SK-N-SH (cell line): ENCODE results near the gene SIL1. TPM values are rescaled to one million over a fixed set of nuclear protein-coding genes. Genes with fewer than 3 reads are reported as not detected.
A peak's percentile ranks its signal among the peaks of the same experiment; 100 is the strongest.

Source experiments
- CTCF ChIA-PET: fragments of 300-600, 350-600 bp; formaldehyde crosslinking; extraction: SDS; loops from one replicate; lab custom pipeline; 2021; lab: Yijun Ruan, JAX
- POLR2A ChIA-PET: fragments of 350-600 bp; sonication (Branson Sonifier 250); formaldehyde crosslinking; extraction: SDS; loops from one replicate; lab custom pipeline; 2020; ENCODE audit warnings: antibody characterized with exemption, inconsistent platforms; lab: Yijun Ruan, JAX
- DNase-seq: peaks from one replicate; pipeline ENCODE4 v3.0.0; 2012
- H2AFZ ChIP-seq: fragments of 200-600 bp; sonication (generic); 2 replicates; pipeline ENCODE4 v1.8.1; 2016; ENCODE audit warnings: antibody characterized with exemption, mild to moderate bottlenecking, low read depth
- H3F3A ChIP-seq: fragments of 200-600 bp; sonication (generic); replicated peaks from 2 replicates; pipeline ENCODE3; 2016; ENCODE audit warnings: antibody characterized with exemption, mild to moderate bottlenecking; ENCODE audit not compliant: insufficient read depth
- H3K27ac ChIP-seq, 2 experiments: fragments of 200-500 bp in 1 of 2; fragments of 200-600 bp in 1 of 2; sonication (Bioruptor generic) in 1 of 2; sonication (generic), shearing (Covaris generic) in 1 of 2; 2 replicates each; pipeline versions ENCODE4 v1.5.1 to v1.6.1; 2014 to 2016; ENCODE audit warnings: low read depth in 2 of 2, inconsistent platforms in 1 of 2, low read length in 1 of 2, mild to moderate bottlenecking in 1 of 2, mixed read lengths in 1 of 2
- H3K27me3 ChIP-seq: fragments of 200-600 bp; sonication (generic), shearing (Covaris generic); 2 replicates; pipeline ENCODE4 v1.6.1; 2016; ENCODE audit warnings: mixed run types; ENCODE audit not compliant: insufficient read depth
- H3K36me3 ChIP-seq, 2 experiments: fragments of 200-500 bp in 1 of 2; fragments of 200-600 bp in 1 of 2; sonication (Bioruptor generic) in 1 of 2; sonication (generic) in 1 of 2; replicated peaks in 1 of 2; 2 replicates each; pipeline versions ENCODE3 to v1.5.1; 2014 to 2016; ENCODE audit warnings: low read length in 1 of 2, mild to moderate bottlenecking in 1 of 2; ENCODE audit not compliant: insufficient read depth in 2 of 2, control insufficient read depth in 1 of 2
- H3K4me1 ChIP-seq, 2 experiments: fragments of 200-500 bp in 1 of 2; fragments of 200-600 bp in 1 of 2; sonication (Bioruptor generic) in 1 of 2; sonication (generic), shearing (Covaris generic) in 1 of 2; 2 replicates each; pipeline versions ENCODE4 v1.5.1 to v1.6.1; 2014 to 2016; ENCODE audit warnings: low read depth in 1 of 2, low read length in 1 of 2, mixed run types in 1 of 2; ENCODE audit not compliant: insufficient read depth in 2 of 2, control insufficient read depth in 1 of 2
- H3K4me2 ChIP-seq: fragments of 200-600 bp; sonication (generic), shearing (Covaris generic); 2 replicates; pipeline ENCODE4 v1.6.1; 2017; ENCODE audit warnings: mixed run types
- H3K4me3 ChIP-seq, 2 experiments: fragments of 200-500 bp in 1 of 2; fragments of 200-600 bp in 1 of 2; sonication (Bioruptor generic) in 1 of 2; sonication (generic), shearing (Covaris generic) in 1 of 2; 2 replicates each; pipeline versions ENCODE4 v1.5.1 to v1.8.1; 2014 to 2016; ENCODE audit warnings: low read depth in 2 of 2, inconsistent platforms in 1 of 2, low read length in 1 of 2, mild to moderate bottlenecking in 1 of 2, mixed read lengths in 1 of 2, moderate library complexity in 1 of 2
- H3K79me2 ChIP-seq: fragments of 200-600 bp; sonication (generic); 2 replicates; pipeline ENCODE4 v1.8.1; 2017; ENCODE audit warnings: mild to moderate bottlenecking; ENCODE audit not compliant: insufficient read depth
- H3K9ac ChIP-seq: fragments of 200-600 bp; sonication (generic); 2 replicates; pipeline ENCODE4 v1.6.1; 2017; ENCODE audit warnings: mixed run types
- H3K9me2 ChIP-seq: fragments of 200-600 bp; sonication (generic); 2 replicates; pipeline ENCODE4 v1.6.1; 2017; ENCODE audit warnings: mixed run types
- H3K9me3 ChIP-seq: fragments of 200-600 bp; sonication (generic); 2 replicates; pipeline ENCODE4 v1.6.1; 2017; ENCODE audit warnings: mixed run types, mild to moderate bottlenecking, moderate library complexity
- H4K20me1 ChIP-seq: fragments of 200-600 bp; sonication (generic); 2 replicates; pipeline ENCODE4 v1.6.1; 2017; ENCODE audit warnings: mild to moderate bottlenecking, mixed run types; ENCODE audit not compliant: insufficient read depth
- CHD2 ChIP-seq: fragments of 150-350 bp; IDR thresholded peaks from 2 replicates; pipeline ENCODE4 v1.6.1; 2018; ENCODE audit warnings: low read length; ENCODE audit not compliant: partially characterized antibody
- ELF1 ChIP-seq: IDR thresholded peaks from 2 replicates; pipeline ENCODE4 v1.4.0; 2012
- EP300 ChIP-seq, 2 experiments: IDR thresholded peaks; 2 replicates each; pipeline versions ENCODE4 v1.4.0 to v1.6.1; 2012; ENCODE audit warnings: borderline replicate concordance in 1 of 2, low read depth in 1 of 2, low read length in 1 of 2
- FOSL2 ChIP-seq: IDR thresholded peaks from 2 replicates; pipeline ENCODE4 v1.4.0; 2012; ENCODE audit warnings: low read depth, mild to moderate bottlenecking, moderate library complexity, borderline replicate concordance
- GABPA ChIP-seq: IDR thresholded peaks from 2 replicates; pipeline ENCODE4 v1.4.0; 2012; ENCODE audit warnings: low read depth, mild to moderate bottlenecking
- IRF3 ChIP-seq: fragments of 150-350 bp; IDR thresholded peaks from 2 replicates; pipeline ENCODE4 v1.6.1; 2016; ENCODE audit warnings: mild to moderate bottlenecking, low read depth, low read length
- JUND ChIP-seq: IDR thresholded peaks from 2 replicates; pipeline ENCODE4 v1.4.0; 2012
- MAX ChIP-seq: IDR thresholded peaks from 2 replicates; pipeline ENCODE4 v1.4.0; 2012; ENCODE audit warnings: low read depth
- MXI1 ChIP-seq: IDR thresholded peaks from 2 replicates; pipeline ENCODE4 v1.6.1; 2012; ENCODE audit warnings: mild to moderate bottlenecking, low read depth, low read length, improper control_type of control experiment
- RAD21 ChIP-seq: IDR thresholded peaks from 2 replicates; pipeline ENCODE4 v1.6.1; 2012; ENCODE audit warnings: mild to moderate bottlenecking, low read length
- RXRA ChIP-seq: IDR thresholded peaks from 2 replicates; pipeline ENCODE4 v1.4.0; 2012; ENCODE audit warnings: low read depth, mild to moderate bottlenecking, borderline replicate concordance
- SIN3A ChIP-seq: IDR thresholded peaks from 2 replicates; pipeline ENCODE4 v1.6.1; 2012; ENCODE audit warnings: low read depth, mild to moderate bottlenecking, low read length, moderate library complexity, borderline replicate concordance
- TEAD4 ChIP-seq: IDR thresholded peaks from 2 replicates; pipeline ENCODE4 v1.4.0; 2012; ENCODE audit warnings: mild to moderate bottlenecking, borderline replicate concordance; ENCODE audit not compliant: insufficient read depth
- USF2 ChIP-seq: fragments of 150-350 bp; IDR thresholded peaks from 2 replicates; pipeline ENCODE4 v1.6.1; 2017; ENCODE audit warnings: antibody characterized with exemption, low read length, low read depth, borderline replicate concordance
- ZBTB33 ChIP-seq: IDR thresholded peaks from 2 replicates; pipeline ENCODE4 v1.4.0; 2012; ENCODE audit warnings: low read depth, borderline replicate concordance
- WGBS: methylation state at CpG from one replicate; pipeline ENCODE4 v1.1.6; 2017; ENCODE audit warnings: low lambda C conversion rate; 5-methylcytosine and 5-hydroxymethylcytosine counted together
- polyA plus RNA-seq, 3 experiments: library from polyadenylated mRNA; depleted of rRNA; stranded (reverse); fragments of >200 nt; gene quantifications; 2 replicates each; pipeline ENCODE4 v1.2.3, GENCODE V29; 2012

SIL1 gene
- polyA plus RNA-seq, 1 of the 3 experiments (the other 2 are of a cell fraction), result 25.9 TPM

- Histone ChIP-seq H3K9ac (no peak overlapping the region), H3K27me3 (no peaks in the 10 kb centered on the region), H3K27ac (no peak overlapping the region), H3K9me3 (no peaks in the 10 kb centered on the region), H3K4me3 (no peak overlapping the region), H4K20me1 (no peaks in the 10 kb centered on the region), H2AFZ (no peak overlapping the region), H3K4me2 (no peak overlapping the region), H3K36me3 (peaks cover 0 to 4% of the 10 kb centered on the region in 2 experiments), H3F3A (no peaks in the 10 kb centered on the region), H3K4me1 (peaks cover 0 to 18% of the 10 kb centered on the region in 2 experiments; a peak in 1 of 4 replicates), H3K9me2 (no peaks in the 10 kb centered on the region), H3K79me2 (no peaks in the 10 kb centered on the region)
- no peak for DNase-seq
- ChIA-PET POLR2A (no interaction called here), CTCF (no interaction called here)
- no peak for TF ChIP-seq JUND
- TF ChIP-seq RAD21, result no peak
- TF ChIP-seq CHD2, result no peak
- TF ChIP-seq TEAD4, result no peak
- no peak for TF ChIP-seq MAX
- TF ChIP-seq ELF1, result no peak
- no peak for TF ChIP-seq FOSL2
- no peak for TF ChIP-seq EP300 (IDR thresholded peaks at IDR 0.05; ENCODE audit: borderline replicate concordance in 1 of 2, low read depth in 1 of 2, low read length in 1 of 2)
Measured at GRCh38 chr5:139103762-139104161, 94.4 kb downstream of the SIL1 start.

GRCh38 chr5:139100825-139101224, 97.3 kb downstream of the SIL1 start:
- DNase-seq, result no peak
- ChIA-PET CTCF (no interaction called here), POLR2A (no interaction called here)
- Histone ChIP-seq H3K9me3 (no peaks in the 10 kb centered on the region), H3K36me3 (peaks cover 0 to 4% of the 10 kb centered on the region in 2 experiments), H3K4me2 (no peak overlapping the region), H3K4me1 (peaks cover 0 to 10% of the 10 kb centered on the region in 2 experiments; a peak in 1 of 4 replicates), H3K27me3 (no peaks in the 10 kb centered on the region), H3F3A (no peaks in the 10 kb centered on the region), H2AFZ (no peak overlapping the region), H4K20me1 (no peaks in the 10 kb centered on the region), H3K9ac (no peak overlapping the region), H3K79me2 (no peaks in the 10 kb centered on the region), H3K27ac (no peak overlapping the region), H3K9me2 (no peaks in the 10 kb centered on the region), H3K4me3 (no peak overlapping the region)
- 85% methylated on average over 3 of the region's 3 CpGs for WGBS
- peak; percentile 55 for TF ChIP-seq FOSL2
- no peak for TF ChIP-seq MAX
- TF ChIP-seq JUND, result peak; percentile 35; the same call in 1 of the 2 replicates

- Histone ChIP-seq H3K27ac (no peak overlapping the region), H3K4me3 (no peak overlapping the region), H3K9me3 (no peaks in the 10 kb centered on the region), H3K4me2 (no peak overlapping the region), H4K20me1 (no peaks in the 10 kb centered on the region), H3K9ac (no peak overlapping the region), H2AFZ (no peak overlapping the region), H3K9me2 (no peaks in the 10 kb centered on the region), H3K4me1 (peaks cover 0 to 6% of the 10 kb centered on the region in 2 experiments; a peak in 1 of 4 replicates), H3K27me3 (no peaks in the 10 kb centered on the region), H3K36me3 (peaks cover 0 to 4% of the 10 kb centered on the region in 2 experiments), H3K79me2 (no peaks in the 10 kb centered on the region), H3F3A (no peaks in the 10 kb centered on the region)
- no peak for DNase-seq
- POLR2A ChIA-PET, result no interaction called here
- 61% methylated on average over 1 of the region's 1 CpG for WGBS
- TF ChIP-seq EP300 (IDR thresholded peaks at IDR 0.05; ENCODE audit: borderline replicate concordance in 1 of 2, low read depth in 1 of 2, low read length in 1 of 2), result no peak
- no peak for TF ChIP-seq IRF3
- no peak for TF ChIP-seq USF2
- TF ChIP-seq ZBTB33, result no peak
- no peak for TF ChIP-seq MXI1
- TF ChIP-seq CHD2, result no peak
- no peak for TF ChIP-seq GABPA
- TF ChIP-seq RXRA, result no peak
- no peak for TF ChIP-seq SIN3A
- TF ChIP-seq RAD21, result no peak
- CTCF ChIA-PET, result no interaction called here
Measured at GRCh38 chr5:139094154-139095131, 103.7 kb downstream of the SIL1 start.
